Body of pancreas (tissue), 4 donors: ENCODE results near the gene DAAM1. TPM values are rescaled to one million over a fixed set of nuclear protein-coding genes. Genes with fewer than 3 reads are reported as not detected.

ENCODE experiments used
- ATAC-seq: fragments of 150-250 bp; one replicate; pipeline ENCODE4 v1.9.1; 2016
- DNase-seq, 4 donors: peaks; one replicate each; pipeline ENCODE4 v3.0.0-alpha.2; 2019
- H3K27ac ChIP-seq, 4 donors: fragments of 200-600 bp; sonication (generic); 1 replicate in 3 of 4; 2 replicates in 1 of 4; pipeline versions ENCODE4 v1.5.1 to v1.6.1; 2016 to 2019; ENCODE audit warnings: mild to moderate bottlenecking in 1 of 4, mixed read lengths in 1 of 4, moderate library complexity in 1 of 4
- H3K27me3 ChIP-seq, 2 donors: fragments of 200-600 bp; sonication (generic); one replicate each; pipeline ENCODE4 v1.6.0; 2016; ENCODE audit warnings: mild to moderate bottlenecking in 1 of 2
- H3K36me3 ChIP-seq, 2 donors: fragments of 200-600 bp; sonication (generic); replicated peaks in 1 of 2; 2 replicates each; pipeline ENCODE4 v1.5.1; 2016; ENCODE audit warnings: low read depth in 2 of 2; ENCODE audit not compliant: insufficient read depth in 1 of 2
- H3K4me1 ChIP-seq: fragments of 200-600 bp; sonication (generic); one replicate; pipeline ENCODE4 v1.6.0; 2016
- H3K4me3 ChIP-seq, 2 donors: fragments of 200-600 bp; sonication (generic); 1 replicate in 1 of 2; 2 replicates in 1 of 2; pipeline ENCODE4 v1.5.1; 2016 to 2019
- H3K9me3 ChIP-seq, 3 donors: fragments of 200-600 bp; sonication (generic); 1 replicate in 2 of 3; 2 replicates in 1 of 3; pipeline ENCODE4 v1.5.1; 2016
- POLR2A ChIP-seq, 3 donors: fragments of 450-650 bp; IDR thresholded peaks; one replicate each; pipeline ENCODE4 v1.6.1; 2016; ENCODE audit warnings: antibody characterized with exemption in 3 of 3, mild to moderate bottlenecking in 2 of 3
- WGBS, 2 donors: methylation state at CpG; one replicate each; pipeline ENCODE4 v1.1.5; 2017; 5-methylcytosine and 5-hydroxymethylcytosine counted together
- intact Hi-C: fragments of 100-400 bp; cut with DNase I; formaldehyde crosslinking; loops from one replicate; pipeline ENCODE4 v1.15.1; 2023
- total RNA-seq, 2 donors: library from RNA; depleted of rRNA; stranded (reverse); fragments of >200 nt; gene quantifications; one replicate each; pipeline ENCODE4 v1.1.0, GENCODE V29; 2016
- TF ChIP-seq, protein P1 (sequence below), 7 experiments: fragments of 450-650 bp in 4 of 7; fragments of 200-600 bp in 3 of 7; sonication (generic) in 3 of 7; IDR thresholded peaks; one replicate each; pipeline ENCODE4 v1.5.1; 2016 to 2019; ENCODE audit warnings: antibody characterized with exemption in 7 of 7

DAAM1 gene
- total RNA-seq, 2 donors from 2014 or later, result 16.9 to 42.5 TPM

DNA sequence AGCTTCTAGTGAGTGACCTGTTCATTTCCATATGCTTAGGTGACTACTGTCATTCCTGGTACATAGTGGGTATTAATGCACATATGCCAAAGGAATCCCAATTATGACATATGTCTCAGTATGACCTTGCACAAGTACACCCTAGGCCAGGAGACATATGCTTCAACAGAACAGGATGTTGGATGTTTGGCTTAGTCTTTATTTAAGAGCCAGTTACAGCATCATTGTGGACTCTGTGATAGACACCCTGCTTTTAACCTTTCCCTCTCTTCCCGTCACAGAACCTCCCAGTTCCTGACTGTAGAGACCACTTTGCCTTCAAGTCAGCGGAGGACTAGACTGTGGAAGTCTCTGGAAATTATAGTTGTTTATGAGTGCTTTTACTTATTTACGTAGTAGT is 72.9 kb downstream of the DAAM1 start:
- ATAC-seq (no peak), DNase-seq (no peak)
- no peak overlapping the region for H3K27ac ChIP-seq
- 63 to 70% methylated on average over 3 of the region's 3 CpGs for WGBS, 2 donors
- H3K36me3 ChIP-seq, result no peaks in the 10 kb centered on the region
- intact Hi-C loops, result no loop called here
- no peaks in the 10 kb centered on the region for H3K4me1 ChIP-seq
- no peak for TF ChIP-seq POLR2A (IDR thresholded peaks at IDR 0.05)
- TF ChIP-seq, protein P1, sequence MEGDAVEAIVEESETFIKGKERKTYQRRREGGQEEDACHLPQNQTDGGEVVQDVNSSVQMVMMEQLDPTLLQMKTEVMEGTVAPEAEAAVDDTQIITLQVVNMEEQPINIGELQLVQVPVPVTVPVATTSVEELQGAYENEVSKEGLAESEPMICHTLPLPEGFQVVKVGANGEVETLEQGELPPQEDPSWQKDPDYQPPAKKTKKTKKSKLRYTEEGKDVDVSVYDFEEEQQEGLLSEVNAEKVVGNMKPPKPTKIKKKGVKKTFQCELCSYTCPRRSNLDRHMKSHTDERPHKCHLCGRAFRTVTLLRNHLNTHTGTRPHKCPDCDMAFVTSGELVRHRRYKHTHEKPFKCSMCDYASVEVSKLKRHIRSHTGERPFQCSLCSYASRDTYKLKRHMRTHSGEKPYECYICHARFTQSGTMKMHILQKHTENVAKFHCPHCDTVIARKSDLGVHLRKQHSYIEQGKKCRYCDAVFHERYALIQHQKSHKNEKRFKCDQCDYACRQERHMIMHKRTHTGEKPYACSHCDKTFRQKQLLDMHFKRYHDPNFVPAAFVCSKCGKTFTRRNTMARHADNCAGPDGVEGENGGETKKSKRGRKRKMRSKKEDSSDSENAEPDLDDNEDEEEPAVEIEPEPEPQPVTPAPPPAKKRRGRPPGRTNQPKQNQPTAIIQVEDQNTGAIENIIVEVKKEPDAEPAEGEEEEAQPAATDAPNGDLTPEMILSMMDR (IDR thresholded peaks at IDR 0.05), result no peak
- no peaks in the 10 kb centered on the region for H3K27me3 ChIP-seq
- no peaks in the 10 kb centered on the region for H3K9me3 ChIP-seq
- H3K4me3 ChIP-seq, result no peak overlapping the region

DNA sequence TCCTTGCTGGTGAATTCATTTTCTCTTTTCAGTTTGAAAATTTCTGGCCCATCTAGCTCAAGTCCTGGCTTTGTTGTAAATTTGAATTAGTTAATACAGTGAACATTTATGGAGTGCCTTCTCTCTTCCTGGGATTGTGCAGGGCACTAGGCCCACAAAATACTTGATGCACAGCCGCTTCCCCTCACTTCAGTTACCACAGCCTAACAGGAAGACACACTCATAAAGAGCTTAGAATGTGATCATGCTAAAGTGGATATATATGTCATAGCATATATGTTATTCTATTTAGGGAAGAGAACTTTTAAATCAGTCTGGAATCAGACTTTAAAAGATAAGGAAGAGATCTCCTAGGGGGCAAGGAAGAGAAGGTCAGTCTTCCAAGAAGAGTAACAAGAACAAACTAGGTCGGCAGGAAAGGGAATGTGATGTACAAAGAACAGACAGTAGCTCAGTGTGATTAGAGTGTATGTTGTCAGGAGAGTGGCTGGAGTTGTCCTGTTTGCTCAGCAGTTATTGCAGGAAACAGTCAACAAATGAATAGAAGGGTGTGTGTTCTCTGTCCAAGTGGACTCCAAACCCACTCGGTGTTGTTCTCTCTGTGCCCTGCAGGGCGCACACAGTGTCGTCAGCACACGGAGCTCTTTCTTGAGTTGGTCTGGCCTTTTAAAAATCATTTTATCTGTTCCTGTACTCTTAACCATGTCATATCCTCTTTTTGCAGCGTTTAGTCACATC is 74.4 kb downstream of the DAAM1 start:
- Histone ChIP-seq H3K4me1 (no peaks in the 10 kb centered on the region), H3K4me3 (no peak overlapping the region), H3K27ac (no peak overlapping the region), H3K36me3 (no peaks in the 10 kb centered on the region), H3K27me3 (no peaks in the 10 kb centered on the region), H3K9me3 (no peaks in the 10 kb centered on the region)
- DNase-seq (peak in 1 of 4 donors; percentile 23), ATAC-seq (peak; percentile 67)
- intact Hi-C loops, result no loop called here
- TF ChIP-seq, protein P1 (IDR thresholded peaks at IDR 0.05), result peak in 1 of 7 experiments; percentile 8
- no peak for TF ChIP-seq POLR2A (IDR thresholded peaks at IDR 0.05)
- WGBS, 2 donors, result 75 to 76% methylated on average over 7 of the region's 7 CpGs

DNA sequence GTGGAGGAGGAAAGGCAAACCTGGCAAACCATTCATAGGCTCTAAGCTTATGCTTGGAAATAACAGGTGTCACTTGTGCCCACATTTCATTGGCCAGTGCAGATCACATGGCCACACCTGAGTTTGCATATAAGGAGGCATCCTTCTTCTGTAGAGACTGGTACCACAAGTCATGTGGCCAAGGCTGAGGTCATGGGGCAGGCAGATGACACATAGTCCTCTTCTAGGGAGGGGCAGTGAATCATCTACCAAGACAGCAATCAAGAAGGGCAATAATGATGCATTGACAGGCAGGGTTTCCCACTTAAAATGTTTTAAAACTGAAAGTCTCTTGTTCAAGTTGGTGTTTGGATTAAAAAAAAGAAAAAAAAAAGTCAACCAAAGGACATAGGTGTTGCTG is 77.3 kb downstream of the DAAM1 start:
- DNase-seq (no peak), ATAC-seq (no peak)
- no peaks in the 10 kb centered on the region for H3K9me3 ChIP-seq

DNA sequence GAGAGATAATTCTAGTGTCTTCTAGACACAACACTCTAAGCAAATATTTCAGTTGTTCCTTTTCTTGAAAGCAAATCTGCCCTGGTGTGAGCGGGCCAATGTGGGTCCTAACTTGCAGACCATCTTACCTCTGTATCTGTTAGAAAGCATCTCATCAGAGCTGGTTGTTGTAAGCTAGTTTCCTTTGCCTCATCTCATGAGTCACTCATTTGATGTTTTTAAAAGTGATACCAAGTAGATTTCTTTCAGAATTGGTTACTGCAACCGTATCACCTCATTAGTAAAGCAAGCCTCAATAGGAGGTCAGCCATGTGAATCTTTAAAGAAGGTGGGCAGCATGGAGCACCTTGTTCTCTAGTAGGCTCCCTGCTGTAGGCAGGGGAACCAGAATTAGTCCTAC is 78.6 kb downstream of the DAAM1 start:
- 94 to 98% methylated on average over 2 of the region's 2 CpGs for WGBS, 2 donors
- Histone ChIP-seq H3K4me1 (peaks cover 2% of the 10 kb centered on the region), H3K9me3 (no peaks in the 10 kb centered on the region), H3K4me3 (no peak overlapping the region), H3K36me3 (peaks cover 0 to 2% of the 10 kb centered on the region in 2 donors), H3K27me3 (no peaks in the 10 kb centered on the region), H3K27ac (no peak overlapping the region)
- TF ChIP-seq, protein P1 (IDR thresholded peaks at IDR 0.05), result no peak
- no peak for TF ChIP-seq POLR2A (IDR thresholded peaks at IDR 0.05)
- intact Hi-C loops, result no loop called here
- no peak for DNase-seq
- no peak for ATAC-seq

More for the DNA sequence above, 77.3 kb downstream of the DAAM1 start:
- Histone ChIP-seq H3K4me1 (no peaks in the 10 kb centered on the region), H3K4me3 (no peak overlapping the region), H3K27ac (no peak overlapping the region), H3K36me3 (peaks cover 0 to 2% of the 10 kb centered on the region in 2 donors), H3K27me3 (no peaks in the 10 kb centered on the region)
- TF ChIP-seq, protein P1 (IDR thresholded peaks at IDR 0.05), result no peak
- no peak for TF ChIP-seq POLR2A (IDR thresholded peaks at IDR 0.05)
- intact Hi-C loops, result no loop called here

DNA sequence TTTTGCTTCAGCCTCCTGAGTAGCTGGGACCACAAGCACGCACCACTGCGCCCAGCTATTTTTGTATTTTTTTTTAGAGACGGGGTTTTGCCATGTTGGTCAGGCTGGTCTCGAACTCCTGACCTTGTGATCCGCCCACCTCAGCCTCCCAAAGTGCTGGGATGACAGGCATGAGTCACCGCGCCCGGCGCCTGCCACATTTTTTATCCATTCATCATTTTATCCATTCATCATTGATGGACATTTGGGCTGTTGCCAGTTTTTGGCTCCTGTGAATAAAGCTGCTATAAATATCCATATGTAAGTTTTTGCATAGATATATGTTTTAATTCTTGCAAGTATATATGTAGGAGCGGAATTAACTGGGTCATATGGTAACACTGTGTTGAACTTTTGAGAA is 79.5 kb downstream of the DAAM1 start:
- no peak overlapping the region for H3K27ac ChIP-seq
- no peaks in the 10 kb centered on the region for H3K27me3 ChIP-seq
- no peaks in the 10 kb centered on the region for H3K9me3 ChIP-seq
- no peak for DNase-seq
- peaks cover 5% of the 10 kb centered on the region for H3K4me1 ChIP-seq
- WGBS, 2 donors, result 93 to 95% methylated on average over 10 of the region's 10 CpGs
- TF ChIP-seq, protein P1 (IDR thresholded peaks at IDR 0.05), result no peak
- TF ChIP-seq POLR2A (IDR thresholded peaks at IDR 0.05), result no peak
- H3K4me3 ChIP-seq, result no peak overlapping the region
- no peak for ATAC-seq
- intact Hi-C loops, result no loop called here
- peaks cover 0 to 2% of the 10 kb centered on the region in 2 donors for H3K36me3 ChIP-seq
